ENCODE data around the gene TF.
A peak's percentile ranks its signal among the peaks of the same experiment; 100 is the strongest.

Gene TF

GRCh38 chr3:133831966-133832801 is 86.0 kb downstream of the TF start:
- no peak overlapping the region for H3K4me3 ChIP-seq (replicated peaks; ENCODE audit: low read depth, low read length)
- H3K36me3 ChIP-seq (ENCODE audit: control insufficient read depth, insufficient read depth, low read length) = no peaks in the 10 kb centered on the region
- no peaks in the 10 kb centered on the region; the same call in 1 of the 2 replicates for H3K27me3 ChIP-seq (replicated peaks; ENCODE audit: control insufficient read depth, insufficient read depth, low read length)
- TF ChIP-seq, protein P1, sequence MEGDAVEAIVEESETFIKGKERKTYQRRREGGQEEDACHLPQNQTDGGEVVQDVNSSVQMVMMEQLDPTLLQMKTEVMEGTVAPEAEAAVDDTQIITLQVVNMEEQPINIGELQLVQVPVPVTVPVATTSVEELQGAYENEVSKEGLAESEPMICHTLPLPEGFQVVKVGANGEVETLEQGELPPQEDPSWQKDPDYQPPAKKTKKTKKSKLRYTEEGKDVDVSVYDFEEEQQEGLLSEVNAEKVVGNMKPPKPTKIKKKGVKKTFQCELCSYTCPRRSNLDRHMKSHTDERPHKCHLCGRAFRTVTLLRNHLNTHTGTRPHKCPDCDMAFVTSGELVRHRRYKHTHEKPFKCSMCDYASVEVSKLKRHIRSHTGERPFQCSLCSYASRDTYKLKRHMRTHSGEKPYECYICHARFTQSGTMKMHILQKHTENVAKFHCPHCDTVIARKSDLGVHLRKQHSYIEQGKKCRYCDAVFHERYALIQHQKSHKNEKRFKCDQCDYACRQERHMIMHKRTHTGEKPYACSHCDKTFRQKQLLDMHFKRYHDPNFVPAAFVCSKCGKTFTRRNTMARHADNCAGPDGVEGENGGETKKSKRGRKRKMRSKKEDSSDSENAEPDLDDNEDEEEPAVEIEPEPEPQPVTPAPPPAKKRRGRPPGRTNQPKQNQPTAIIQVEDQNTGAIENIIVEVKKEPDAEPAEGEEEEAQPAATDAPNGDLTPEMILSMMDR (IDR thresholded peaks at IDR 0.05; ENCODE audit: insufficient read depth, low read length, poor library complexity, severe bottlenecking) = peak; percentile 66
- DNase-seq (ENCODE audit: extremely low read depth, insufficient read length) = no peak

GRCh38 chr3:133832802-133833144 is 86.6 kb downstream of the TF start:
- Histone ChIP-seq H3K36me3 (ENCODE audit: control insufficient read depth, insufficient read depth, low read length) (no peaks in the 10 kb centered on the region), H3K4me3 (replicated peaks; ENCODE audit: low read depth, low read length) (no peak overlapping the region), H3K27me3 (replicated peaks; ENCODE audit: control insufficient read depth, insufficient read depth, low read length) (peaks cover 2% of the 10 kb centered on the region)
- TF ChIP-seq, protein P1 (IDR thresholded peaks at IDR 0.05; ENCODE audit: insufficient read depth, low read length, poor library complexity, severe bottlenecking) = no peak
- DNase-seq (ENCODE audit: extremely low read depth, insufficient read length) = no peak

- DNase-seq (ENCODE audit: extremely low read depth, insufficient read length) = no peak
Measured at GRCh38 chr3:133833267-133833666, 87.1 kb downstream of the TF start.

GRCh38 chr3:133833880-133834620 is 87.9 kb downstream of the TF start:
- Histone ChIP-seq H3K4me3 (replicated peaks; ENCODE audit: low read depth, low read length) (no peak overlapping the region), H3K36me3 (ENCODE audit: control insufficient read depth, insufficient read depth, low read length) (no peaks in the 10 kb centered on the region), H3K27me3 (replicated peaks; ENCODE audit: control insufficient read depth, insufficient read depth, low read length) (peaks cover 2% of the 10 kb centered on the region)
- no peak for DNase-seq (ENCODE audit: extremely low read depth, insufficient read length)
- TF ChIP-seq, protein P1 (IDR thresholded peaks at IDR 0.05; ENCODE audit: insufficient read depth, low read length, poor library complexity, severe bottlenecking) = no peak

More at GRCh38 chr3:133833267-133833666, 87.1 kb downstream of the TF start:
- Histone ChIP-seq H3K36me3 (ENCODE audit: control insufficient read depth, insufficient read depth, low read length) (no peaks in the 10 kb centered on the region), H3K4me3 (replicated peaks; ENCODE audit: low read depth, low read length) (no peak overlapping the region), H3K27me3 (replicated peaks; ENCODE audit: control insufficient read depth, insufficient read depth, low read length) (peaks cover 2% of the 10 kb centered on the region)
- TF ChIP-seq, protein P1 (IDR thresholded peaks at IDR 0.05; ENCODE audit: insufficient read depth, low read length, poor library complexity, severe bottlenecking) = no peak

GRCh38 chr3:133834621-133835417 is 88.6 kb downstream of the TF start:
- Histone ChIP-seq H3K36me3 (ENCODE audit: control insufficient read depth, insufficient read depth, low read length) (no peaks in the 10 kb centered on the region), H3K4me3 (replicated peaks; ENCODE audit: low read depth, low read length) (no peak overlapping the region), H3K27me3 (replicated peaks; ENCODE audit: control insufficient read depth, insufficient read depth, low read length) (peaks cover 2% of the 10 kb centered on the region)
- no peak for DNase-seq (ENCODE audit: extremely low read depth, insufficient read length)
- TF ChIP-seq, protein P1 (IDR thresholded peaks at IDR 0.05; ENCODE audit: insufficient read depth, low read length, poor library complexity, severe bottlenecking) = no peak
